ENCODE results near the gene NXN.

Gene NXN

DNA sequence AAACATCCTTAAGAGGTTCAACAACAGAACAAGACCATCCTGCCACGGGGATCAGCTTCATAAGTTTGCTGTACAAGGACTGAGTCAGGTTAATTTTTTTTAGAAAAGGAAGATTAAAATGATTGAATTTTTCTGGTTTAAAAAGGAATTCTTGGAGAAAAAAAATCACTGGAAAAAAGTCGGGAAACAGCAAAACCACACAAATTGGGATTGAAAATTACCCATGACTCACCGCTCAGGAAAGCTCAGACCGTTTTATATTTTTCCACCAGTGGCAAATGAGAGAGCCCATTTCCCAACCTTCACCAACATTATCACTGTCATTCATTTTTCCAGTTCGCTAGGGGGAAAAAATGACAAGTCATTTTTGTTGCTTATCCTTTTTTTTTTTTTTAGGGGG is 150.8 kb downstream of the NXN start:
- DNase-seq (ENCODE audit: low read depth) = no peak
- H3K4me3 ChIP-seq (ENCODE audit: low read depth, low read length) = no peak overlapping the region
- TF ChIP-seq, protein P1, sequence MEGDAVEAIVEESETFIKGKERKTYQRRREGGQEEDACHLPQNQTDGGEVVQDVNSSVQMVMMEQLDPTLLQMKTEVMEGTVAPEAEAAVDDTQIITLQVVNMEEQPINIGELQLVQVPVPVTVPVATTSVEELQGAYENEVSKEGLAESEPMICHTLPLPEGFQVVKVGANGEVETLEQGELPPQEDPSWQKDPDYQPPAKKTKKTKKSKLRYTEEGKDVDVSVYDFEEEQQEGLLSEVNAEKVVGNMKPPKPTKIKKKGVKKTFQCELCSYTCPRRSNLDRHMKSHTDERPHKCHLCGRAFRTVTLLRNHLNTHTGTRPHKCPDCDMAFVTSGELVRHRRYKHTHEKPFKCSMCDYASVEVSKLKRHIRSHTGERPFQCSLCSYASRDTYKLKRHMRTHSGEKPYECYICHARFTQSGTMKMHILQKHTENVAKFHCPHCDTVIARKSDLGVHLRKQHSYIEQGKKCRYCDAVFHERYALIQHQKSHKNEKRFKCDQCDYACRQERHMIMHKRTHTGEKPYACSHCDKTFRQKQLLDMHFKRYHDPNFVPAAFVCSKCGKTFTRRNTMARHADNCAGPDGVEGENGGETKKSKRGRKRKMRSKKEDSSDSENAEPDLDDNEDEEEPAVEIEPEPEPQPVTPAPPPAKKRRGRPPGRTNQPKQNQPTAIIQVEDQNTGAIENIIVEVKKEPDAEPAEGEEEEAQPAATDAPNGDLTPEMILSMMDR (IDR thresholded peaks at IDR 0.05; ENCODE audit: low read depth, low read length, missing control alignments) = no peak

GRCh38 chr17:826778-827177 is 152.8 kb downstream of the NXN start:
- no peak for DNase-seq (ENCODE audit: low read depth)
- TF ChIP-seq, protein P1 (IDR thresholded peaks at IDR 0.05; ENCODE audit: low read depth, low read length, missing control alignments) = no peak
- H3K4me3 ChIP-seq (ENCODE audit: low read depth, low read length) = no peak overlapping the region

DNA sequence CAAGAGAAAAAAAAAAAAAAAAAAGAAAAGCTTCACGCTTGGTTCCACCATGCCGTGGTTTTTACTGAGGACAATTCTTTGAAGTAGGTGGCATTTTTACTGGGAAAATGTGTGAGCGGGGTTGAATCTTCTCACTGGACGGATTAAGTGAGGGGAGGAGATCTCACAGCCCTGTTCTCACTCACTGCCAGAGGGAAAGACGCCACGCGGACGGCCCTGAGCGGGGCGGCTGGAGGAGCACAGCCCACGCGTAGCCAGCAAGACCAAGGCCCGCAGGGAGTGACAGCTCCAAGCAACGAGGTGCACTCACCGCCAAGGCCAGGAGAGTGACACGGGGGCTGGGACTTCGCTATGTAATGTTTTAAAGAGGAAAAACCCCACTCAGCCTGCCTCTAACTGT is 154.4 kb downstream of the NXN start:
- H3K4me3 ChIP-seq (ENCODE audit: low read depth, low read length) = no peak overlapping the region
- TF ChIP-seq, protein P1 (IDR thresholded peaks at IDR 0.05; ENCODE audit: low read depth, low read length, missing control alignments) = no peak
- no peak for DNase-seq (ENCODE audit: low read depth)

- TF ChIP-seq, protein P1 (IDR thresholded peaks at IDR 0.05; ENCODE audit: low read depth, low read length, missing control alignments) = no peak
Observed at GRCh38 chr17:824378-824777, 155.2 kb downstream of the NXN start.

GRCh38 chr17:823501-823902 is 156.1 kb downstream of the NXN start:
- no peak for DNase-seq (ENCODE audit: low read depth)
- TF ChIP-seq, protein P1 (IDR thresholded peaks at IDR 0.05; ENCODE audit: low read depth, low read length, missing control alignments) = no peak
- H3K4me3 ChIP-seq (ENCODE audit: low read depth, low read length) = no peak overlapping the region

More at GRCh38 chr17:824378-824777, 155.2 kb downstream of the NXN start:
- DNase-seq (ENCODE audit: low read depth) = no peak
- H3K4me3 ChIP-seq (ENCODE audit: low read depth, low read length) = no peak overlapping the region

GRCh38 chr17:819251-819650 is 160.3 kb downstream of the NXN start:
- TF ChIP-seq, protein P1 (IDR thresholded peaks at IDR 0.05; ENCODE audit: low read depth, low read length, missing control alignments) = no peak
- no peak for DNase-seq (ENCODE audit: low read depth)
- H3K4me3 ChIP-seq (ENCODE audit: low read depth, low read length) = no peak overlapping the region

DNA sequence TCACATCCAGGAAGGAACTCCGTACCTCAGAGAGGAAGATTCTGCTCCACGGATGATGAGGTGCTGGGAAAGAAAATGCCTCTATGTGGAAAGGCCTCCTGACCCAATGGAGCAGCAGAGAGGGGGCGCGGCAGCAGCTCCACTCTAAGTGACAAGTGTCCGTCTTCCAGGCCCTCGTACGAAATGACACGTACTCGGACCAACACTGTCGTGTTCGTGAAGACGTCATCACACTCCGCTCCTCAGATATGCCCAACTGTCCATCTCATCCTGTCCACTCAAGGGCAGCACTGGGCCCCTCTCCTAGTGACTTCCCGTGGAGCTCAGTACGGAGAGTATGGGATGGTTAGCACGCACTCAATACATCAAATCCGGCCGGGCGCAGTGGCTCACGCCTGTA is 165.2 kb downstream of the NXN start:
- TF ChIP-seq, protein P1 (IDR thresholded peaks at IDR 0.05; ENCODE audit: low read depth, low read length, missing control alignments) = no peak
- DNase-seq (ENCODE audit: low read depth) = no peak
- H3K4me3 ChIP-seq (ENCODE audit: low read depth, low read length) = no peak overlapping the region

Data from GM12864 (cell line).